HepG2 (cell line): ENCODE data around the gene ZNF607. TPM values are rescaled to one million over a fixed set of nuclear protein-coding genes. Genes with fewer than 3 reads are reported as not detected.

Experiments
- CCDC6 ChIP-seq: sonication (generic); formaldehyde crosslinking; IDR thresholded peaks from 2 replicates; pipeline ENCODE4 v1.8.1; 2022; ENCODE audit warnings: mild to moderate bottlenecking, missing genetic modification reagents, moderate library complexity
- HNRNPLL ChIP-seq: fragments of 200-400 bp; formaldehyde crosslinking; IDR thresholded peaks from 2 replicates; pipeline ENCODE4 v1.6.1; 2017; ENCODE audit warnings: mild to moderate bottlenecking, low read depth, low read length; ENCODE audit not compliant: poor library complexity, severe bottlenecking
- ONECUT2 ChIP-seq: sonication (generic); formaldehyde crosslinking; IDR thresholded peaks from 2 replicates; pipeline ENCODE4 v1.4.0; 2020; ENCODE audit warnings: missing genetic modification reagents
- SOX6 ChIP-seq, 2 experiments: fragments of 450-650 bp in 1 of 2; sonication (generic) in 1 of 2; formaldehyde crosslinking in 1 of 2; IDR thresholded peaks; 2 replicates each; pipeline versions ENCODE4 v1.4.0 to v1.6.1; 2017 to 2020; ENCODE audit warnings: antibody characterized with exemption in 1 of 2, mild to moderate bottlenecking in 1 of 2, missing genetic modification reagents in 1 of 2
- ZNF143 ChIP-seq: sonication (generic); formaldehyde crosslinking; IDR thresholded peaks from 2 replicates; pipeline ENCODE4 v1.4.0; 2020; ENCODE audit warnings: missing genetic modification reagents
- ZNF749 ChIP-seq: sonication (generic); formaldehyde crosslinking; IDR thresholded peaks from 2 replicates; pipeline ENCODE4 v1.8.0; 2022; ENCODE audit warnings: mild to moderate bottlenecking, missing genetic modification reagents, moderate library complexity, borderline replicate concordance
- polyA plus RNA-seq, 8 experiments: library from polyadenylated mRNA; depleted of rRNA in 3 of 8; stranded (reverse) in 7 of 8; unstranded in 1 of 8; fragments of >200 nt; fragmentation: Illumina TruSeq in 4 of 8; extraction: Trizol in 4 of 8; gene quantifications; 2 replicates each; pipeline versions ENCODE4 v1.2.1 to v1.2.3, GENCODE V29; 2011 to 2016; ENCODE audit warnings: low read depth in 4 of 8, missing spikeins in 1 of 8, mixed read lengths in 1 of 8; ENCODE audit not compliant: insufficient read depth in 1 of 8
- total RNA-seq, 5 experiments: library from RNA; depleted of rRNA; stranded (reverse); fragments of >200 nt; fragmentation: Illumina TruSeq; extraction: Trizol; gene quantifications; 2 replicates each; pipeline ENCODE4 v1.2.3, GENCODE V29; 2016; ENCODE audit warnings: low read depth in 1 of 5
- TF ChIP-seq, protein P1 (sequence below): sonication (generic); formaldehyde crosslinking; IDR thresholded peaks from 2 replicates; pipeline ENCODE4 v1.5.0; 2020; ENCODE audit warnings: mild to moderate bottlenecking, missing genetic modification reagents
- TF ChIP-seq, protein P2 (sequence below): sonication (generic); formaldehyde crosslinking; IDR thresholded peaks from 2 replicates; pipeline ENCODE4 v1.4.0; 2020; ENCODE audit warnings: missing genetic modification reagents
- TF ChIP-seq, protein P3 (sequence below): sonication (generic); formaldehyde crosslinking; IDR thresholded peaks from 2 replicates; pipeline ENCODE4 v1.4.0; 2020; ENCODE audit warnings: mild to moderate bottlenecking, missing genetic modification reagents
- TF ChIP-seq, protein P4 (sequence below): sonication (generic); formaldehyde crosslinking; IDR thresholded peaks from 2 replicates; pipeline ENCODE4 v1.4.0; 2020; ENCODE audit warnings: missing genetic modification reagents
- TF ChIP-seq, protein P5 (sequence below): sonication (generic); formaldehyde crosslinking; IDR thresholded peaks from 2 replicates; pipeline ENCODE4 v1.4.0; 2020; ENCODE audit warnings: missing genetic modification reagents
- TF ChIP-seq, protein P6 (sequence below): IDR thresholded peaks from 2 replicates; pipeline ENCODE4 v1.6.1; 2016; ENCODE audit warnings: control low read depth

ZNF607 gene
- total and polyA plus RNA-seq, 2 of the 13 experiments (the other 11 are each of a cell fraction or from before 2014, with no cell fraction given) = 3.8 to 8.3 TPM

DNA sequence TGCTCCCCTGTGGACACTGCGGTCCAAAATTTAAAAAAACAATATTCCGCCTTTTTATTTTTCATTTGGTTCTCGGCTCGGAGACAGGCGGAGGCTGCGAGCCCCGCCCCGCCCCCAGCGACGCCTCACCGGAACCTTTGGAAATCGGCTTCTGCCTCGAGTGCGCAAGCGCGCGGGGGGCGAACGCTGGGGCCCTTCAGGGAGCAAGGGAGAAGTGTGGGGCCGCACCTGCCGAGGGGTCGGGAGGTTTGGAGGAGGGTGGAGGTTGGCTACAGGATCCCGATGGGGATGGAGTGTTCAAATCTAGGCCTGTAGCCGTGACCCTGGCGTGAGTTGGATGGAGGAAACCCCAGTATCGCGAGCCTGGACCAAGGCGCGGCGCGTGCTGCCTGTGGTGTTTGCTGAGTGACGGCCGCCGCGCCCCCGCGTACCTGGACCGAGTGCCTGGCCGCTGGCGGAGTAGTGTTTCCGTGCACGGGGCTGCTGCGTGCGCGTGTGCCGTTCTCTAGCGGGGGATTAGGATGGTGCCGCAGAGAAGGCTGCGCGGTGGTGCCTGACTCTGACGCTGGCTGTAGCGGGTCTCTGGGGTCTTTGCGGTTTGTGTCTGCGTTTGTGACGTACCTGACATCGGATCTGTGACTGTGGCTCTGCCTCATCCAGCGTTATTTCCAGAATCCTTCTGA lies 63.7 kb downstream of the ZNF607 start (continued):
- TF ChIP-seq SOX6 (IDR thresholded peaks at IDR 0.05) (no peak), SOX6 (CRISPR knock-in tag; IDR thresholded peaks at IDR 0.05) (peak; percentile 67; the same call in 1 of the 2 replicates), ZNF749 (CRISPR knock-in tag) (peak; percentile 64; the same call in 1 of the 2 replicates), ONECUT2 (CRISPR knock-in tag) (no peak), ZNF143 (peak; percentile 56), HNRNPLL (peak; percentile 99), CCDC6 (CRISPR knock-in tag) (peak; percentile 82; the same call in 1 of the 2 replicates)
- TF ChIP-seq, protein P1, sequence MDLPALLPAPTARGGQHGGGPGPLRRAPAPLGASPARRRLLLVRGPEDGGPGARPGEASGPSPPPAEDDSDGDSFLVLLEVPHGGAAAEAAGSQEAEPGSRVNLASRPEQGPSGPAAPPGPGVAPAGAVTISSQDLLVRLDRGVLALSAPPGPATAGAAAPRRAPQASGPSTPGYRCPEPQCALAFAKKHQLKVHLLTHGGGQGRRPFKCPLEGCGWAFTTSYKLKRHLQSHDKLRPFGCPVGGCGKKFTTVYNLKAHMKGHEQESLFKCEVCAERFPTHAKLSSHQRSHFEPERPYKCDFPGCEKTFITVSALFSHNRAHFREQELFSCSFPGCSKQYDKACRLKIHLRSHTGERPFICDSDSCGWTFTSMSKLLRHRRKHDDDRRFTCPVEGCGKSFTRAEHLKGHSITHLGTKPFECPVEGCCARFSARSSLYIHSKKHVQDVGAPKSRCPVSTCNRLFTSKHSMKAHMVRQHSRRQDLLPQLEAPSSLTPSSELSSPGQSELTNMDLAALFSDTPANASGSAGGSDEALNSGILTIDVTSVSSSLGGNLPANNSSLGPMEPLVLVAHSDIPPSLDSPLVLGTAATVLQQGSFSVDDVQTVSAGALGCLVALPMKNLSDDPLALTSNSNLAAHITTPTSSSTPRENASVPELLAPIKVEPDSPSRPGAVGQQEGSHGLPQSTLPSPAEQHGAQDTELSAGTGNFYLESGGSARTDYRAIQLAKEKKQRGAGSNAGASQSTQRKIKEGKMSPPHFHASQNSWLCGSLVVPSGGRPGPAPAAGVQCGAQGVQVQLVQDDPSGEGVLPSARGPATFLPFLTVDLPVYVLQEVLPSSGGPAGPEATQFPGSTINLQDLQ (CRISPR knock-in tag) = 0 out of 2 replicates have a peak, but pooled peaks have one; percentile 71
- TF ChIP-seq, protein P2, sequence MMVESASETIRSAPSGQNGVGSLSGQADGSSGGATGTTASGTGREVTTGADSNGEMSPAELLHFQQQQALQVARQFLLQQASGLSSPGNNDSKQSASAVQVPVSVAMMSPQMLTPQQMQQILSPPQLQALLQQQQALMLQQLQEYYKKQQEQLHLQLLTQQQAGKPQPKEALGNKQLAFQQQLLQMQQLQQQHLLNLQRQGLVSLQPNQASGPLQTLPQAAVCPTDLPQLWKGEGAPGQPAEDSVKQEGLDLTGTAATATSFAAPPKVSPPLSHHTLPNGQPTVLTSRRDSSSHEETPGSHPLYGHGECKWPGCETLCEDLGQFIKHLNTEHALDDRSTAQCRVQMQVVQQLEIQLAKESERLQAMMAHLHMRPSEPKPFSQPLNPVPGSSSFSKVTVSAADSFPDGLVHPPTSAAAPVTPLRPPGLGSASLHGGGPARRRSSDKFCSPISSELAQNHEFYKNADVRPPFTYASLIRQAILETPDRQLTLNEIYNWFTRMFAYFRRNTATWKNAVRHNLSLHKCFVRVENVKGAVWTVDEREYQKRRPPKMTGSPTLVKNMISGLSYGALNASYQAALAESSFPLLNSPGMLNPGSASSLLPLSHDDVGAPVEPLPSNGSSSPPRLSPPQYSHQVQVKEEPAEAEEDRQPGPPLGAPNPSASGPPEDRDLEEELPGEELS (CRISPR knock-in tag) = no peak; the same call in 1 of the 2 replicates
- TF ChIP-seq, protein P3, sequence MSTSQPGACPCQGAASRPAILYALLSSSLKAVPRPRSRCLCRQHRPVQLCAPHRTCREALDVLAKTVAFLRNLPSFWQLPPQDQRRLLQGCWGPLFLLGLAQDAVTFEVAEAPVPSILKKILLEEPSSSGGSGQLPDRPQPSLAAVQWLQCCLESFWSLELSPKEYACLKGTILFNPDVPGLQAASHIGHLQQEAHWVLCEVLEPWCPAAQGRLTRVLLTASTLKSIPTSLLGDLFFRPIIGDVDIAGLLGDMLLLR (CRISPR knock-in tag) = 0 out of 2 replicates have a peak, but pooled peaks have one; percentile 64
- TF ChIP-seq, protein P4, sequence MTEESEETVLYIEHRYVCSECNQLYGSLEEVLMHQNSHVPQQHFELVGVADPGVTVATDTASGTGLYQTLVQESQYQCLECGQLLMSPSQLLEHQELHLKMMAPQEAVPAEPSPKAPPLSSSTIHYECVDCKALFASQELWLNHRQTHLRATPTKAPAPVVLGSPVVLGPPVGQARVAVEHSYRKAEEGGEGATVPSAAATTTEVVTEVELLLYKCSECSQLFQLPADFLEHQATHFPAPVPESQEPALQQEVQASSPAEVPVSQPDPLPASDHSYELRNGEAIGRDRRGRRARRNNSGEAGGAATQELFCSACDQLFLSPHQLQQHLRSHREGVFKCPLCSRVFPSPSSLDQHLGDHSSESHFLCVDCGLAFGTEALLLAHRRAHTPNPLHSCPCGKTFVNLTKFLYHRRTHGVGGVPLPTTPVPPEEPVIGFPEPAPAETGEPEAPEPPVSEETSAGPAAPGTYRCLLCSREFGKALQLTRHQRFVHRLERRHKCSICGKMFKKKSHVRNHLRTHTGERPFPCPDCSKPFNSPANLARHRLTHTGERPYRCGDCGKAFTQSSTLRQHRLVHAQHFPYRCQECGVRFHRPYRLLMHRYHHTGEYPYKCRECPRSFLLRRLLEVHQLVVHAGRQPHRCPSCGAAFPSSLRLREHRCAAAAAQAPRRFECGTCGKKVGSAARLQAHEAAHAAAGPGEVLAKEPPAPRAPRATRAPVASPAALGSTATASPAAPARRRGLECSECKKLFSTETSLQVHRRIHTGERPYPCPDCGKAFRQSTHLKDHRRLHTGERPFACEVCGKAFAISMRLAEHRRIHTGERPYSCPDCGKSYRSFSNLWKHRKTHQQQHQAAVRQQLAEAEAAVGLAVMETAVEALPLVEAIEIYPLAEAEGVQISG (CRISPR knock-in tag) = peak; percentile 75
- TF ChIP-seq, protein P5, sequence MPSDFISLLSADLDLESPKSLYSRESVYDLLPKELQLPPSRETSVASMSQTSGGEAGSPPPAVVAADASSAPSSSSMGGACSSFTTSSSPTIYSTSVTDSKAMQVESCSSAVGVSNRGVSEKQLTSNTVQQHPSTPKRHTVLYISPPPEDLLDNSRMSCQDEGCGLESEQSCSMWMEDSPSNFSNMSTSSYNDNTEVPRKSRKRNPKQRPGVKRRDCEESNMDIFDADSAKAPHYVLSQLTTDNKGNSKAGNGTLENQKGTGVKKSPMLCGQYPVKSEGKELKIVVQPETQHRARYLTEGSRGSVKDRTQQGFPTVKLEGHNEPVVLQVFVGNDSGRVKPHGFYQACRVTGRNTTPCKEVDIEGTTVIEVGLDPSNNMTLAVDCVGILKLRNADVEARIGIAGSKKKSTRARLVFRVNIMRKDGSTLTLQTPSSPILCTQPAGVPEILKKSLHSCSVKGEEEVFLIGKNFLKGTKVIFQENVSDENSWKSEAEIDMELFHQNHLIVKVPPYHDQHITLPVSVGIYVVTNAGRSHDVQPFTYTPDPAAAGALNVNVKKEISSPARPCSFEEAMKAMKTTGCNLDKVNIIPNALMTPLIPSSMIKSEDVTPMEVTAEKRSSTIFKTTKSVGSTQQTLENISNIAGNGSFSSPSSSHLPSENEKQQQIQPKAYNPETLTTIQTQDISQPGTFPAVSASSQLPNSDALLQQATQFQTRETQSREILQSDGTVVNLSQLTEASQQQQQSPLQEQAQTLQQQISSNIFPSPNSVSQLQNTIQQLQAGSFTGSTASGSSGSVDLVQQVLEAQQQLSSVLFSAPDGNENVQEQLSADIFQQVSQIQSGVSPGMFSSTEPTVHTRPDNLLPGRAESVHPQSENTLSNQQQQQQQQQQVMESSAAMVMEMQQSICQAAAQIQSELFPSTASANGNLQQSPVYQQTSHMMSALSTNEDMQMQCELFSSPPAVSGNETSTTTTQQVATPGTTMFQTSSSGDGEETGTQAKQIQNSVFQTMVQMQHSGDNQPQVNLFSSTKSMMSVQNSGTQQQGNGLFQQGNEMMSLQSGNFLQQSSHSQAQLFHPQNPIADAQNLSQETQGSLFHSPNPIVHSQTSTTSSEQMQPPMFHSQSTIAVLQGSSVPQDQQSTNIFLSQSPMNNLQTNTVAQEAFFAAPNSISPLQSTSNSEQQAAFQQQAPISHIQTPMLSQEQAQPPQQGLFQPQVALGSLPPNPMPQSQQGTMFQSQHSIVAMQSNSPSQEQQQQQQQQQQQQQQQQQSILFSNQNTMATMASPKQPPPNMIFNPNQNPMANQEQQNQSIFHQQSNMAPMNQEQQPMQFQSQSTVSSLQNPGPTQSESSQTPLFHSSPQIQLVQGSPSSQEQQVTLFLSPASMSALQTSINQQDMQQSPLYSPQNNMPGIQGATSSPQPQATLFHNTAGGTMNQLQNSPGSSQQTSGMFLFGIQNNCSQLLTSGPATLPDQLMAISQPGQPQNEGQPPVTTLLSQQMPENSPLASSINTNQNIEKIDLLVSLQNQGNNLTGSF (CRISPR knock-in tag) = no peak
- TF ChIP-seq, protein P6, sequence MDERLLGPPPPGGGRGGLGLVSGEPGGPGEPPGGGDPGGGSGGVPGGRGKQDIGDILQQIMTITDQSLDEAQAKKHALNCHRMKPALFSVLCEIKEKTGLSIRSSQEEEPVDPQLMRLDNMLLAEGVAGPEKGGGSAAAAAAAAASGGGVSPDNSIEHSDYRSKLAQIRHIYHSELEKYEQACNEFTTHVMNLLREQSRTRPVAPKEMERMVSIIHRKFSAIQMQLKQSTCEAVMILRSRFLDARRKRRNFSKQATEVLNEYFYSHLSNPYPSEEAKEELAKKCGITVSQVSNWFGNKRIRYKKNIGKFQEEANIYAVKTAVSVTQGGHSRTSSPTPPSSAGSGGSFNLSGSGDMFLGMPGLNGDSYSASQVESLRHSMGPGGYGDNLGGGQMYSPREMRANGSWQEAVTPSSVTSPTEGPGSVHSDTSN (CRISPR knock-in tag) = peak; percentile 72
